Fibroblast of skin of right biceps (primary cell): Measurements from ENCODE around the gene DNTT.
A peak's percentile ranks its signal among the peaks of the same experiment; 100 is the strongest.

Experiments
- DNase-seq: peaks from one replicate; pipeline ENCODE4 v3.0.0-alpha.2; 2013

The DNTT gene

DNA sequence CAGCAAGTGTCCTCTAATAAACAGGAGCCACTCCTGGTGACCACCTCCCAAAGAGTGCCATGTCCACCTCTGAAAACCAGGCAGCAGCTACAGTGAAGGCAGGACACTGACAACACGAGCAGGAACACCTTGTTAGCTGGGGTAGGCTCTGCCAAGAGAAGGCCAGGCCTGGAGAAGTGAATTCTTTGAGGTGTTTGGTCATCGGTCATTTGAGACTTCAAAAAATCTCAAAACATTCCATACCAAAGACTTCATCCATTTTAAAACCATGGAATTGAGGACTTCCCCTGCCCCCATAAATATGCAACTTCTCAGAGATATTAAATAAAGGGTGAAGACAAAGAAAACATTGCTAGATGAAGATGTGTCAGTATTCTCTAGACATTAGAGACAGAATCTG lies 82.9 kb downstream of the DNTT start:
- DNase-seq, result peak; percentile 82

DNA sequence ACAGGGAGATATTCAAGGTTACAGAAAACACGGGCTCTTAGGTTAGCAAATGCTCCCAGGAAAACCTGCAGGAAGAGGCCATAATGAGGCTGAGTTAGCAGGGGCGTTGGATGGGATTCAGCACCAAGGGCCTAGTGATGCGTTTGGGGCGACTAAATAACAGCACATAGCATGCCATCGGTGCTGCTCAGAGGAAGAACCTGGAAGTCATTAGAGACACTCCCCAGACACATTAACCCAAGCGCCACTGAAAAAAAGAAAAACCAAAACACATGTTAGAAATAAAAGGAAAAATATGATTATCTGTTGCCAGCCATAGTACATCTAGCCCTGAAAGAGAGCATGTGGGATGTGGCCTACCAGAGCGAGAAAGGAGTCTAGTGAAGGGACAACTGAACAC lies 83.4 kb downstream of the DNTT start:
- peak; percentile 83 for DNase-seq
